Kidney epithelial cell (primary cell): ENCODE data around the gene FAM83F. TPM values are rescaled to one million over a fixed set of nuclear protein-coding genes. Genes with fewer than 3 reads are reported as not detected.

Source experiments
- DNase-seq: peaks from one replicate; pipeline ENCODE4 v3.0.0-alpha.2; 2010; ENCODE audit warnings: low read depth
- H3K27me3 ChIP-seq: 2 replicates; pipeline ENCODE4 v1.6.0; 2011; ENCODE audit warnings: low read length; ENCODE audit not compliant: control insufficient read depth, insufficient read depth
- H3K36me3 ChIP-seq: 2 replicates; pipeline ENCODE4 v1.5.1; 2011; ENCODE audit warnings: low read length; ENCODE audit not compliant: control insufficient read depth, insufficient read depth
- H3K4me3 ChIP-seq: 2 replicates; pipeline ENCODE4 v1.5.1; 2011; ENCODE audit warnings: low read depth, mild to moderate bottlenecking, control low read depth, low read length
- total RNA-seq: library from RNA; depleted of rRNA; stranded (reverse); fragments of >200 nt; gene quantifications from 2 replicates; pipeline ENCODE4 v1.2.3, GENCODE V29; 2015
- TF ChIP-seq, protein P1 (sequence below): IDR thresholded peaks from 2 replicates; pipeline ENCODE4 v1.5.1; 2011; ENCODE audit warnings: mild to moderate bottlenecking, moderate library complexity, low read length, control low read depth, inconsistent platforms; ENCODE audit not compliant: insufficient read depth, poor library complexity, severe bottlenecking

The FAM83F gene
- total RNA-seq, 1 donor from 2014 or later = 6.9 TPM

DNA sequence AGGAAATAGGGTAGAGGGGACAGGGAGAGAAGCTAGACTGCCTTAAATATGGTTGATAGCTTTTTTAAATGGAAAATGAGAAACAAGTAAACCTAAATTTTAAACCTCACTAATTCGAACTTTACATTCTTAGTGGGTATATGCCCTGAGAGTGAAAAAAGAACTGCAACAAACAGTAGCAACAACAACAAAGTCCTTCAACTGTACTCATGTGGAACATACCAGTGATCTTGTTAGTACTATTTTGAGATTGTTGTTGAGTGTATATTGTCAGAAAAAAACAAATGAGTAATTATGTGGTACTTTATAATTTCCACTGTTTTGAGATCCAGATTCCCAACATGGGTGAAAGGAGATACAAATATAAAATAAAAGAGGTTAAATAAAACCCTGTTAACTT, 94.1 kb downstream of the FAM83F start:
- DNase-seq = no peak
- Histone ChIP-seq H3K27me3 (no peaks in the 10 kb centered on the region), H3K4me3 (no peak overlapping the region), H3K36me3 (no peaks in the 10 kb centered on the region)
- TF ChIP-seq, protein P1, sequence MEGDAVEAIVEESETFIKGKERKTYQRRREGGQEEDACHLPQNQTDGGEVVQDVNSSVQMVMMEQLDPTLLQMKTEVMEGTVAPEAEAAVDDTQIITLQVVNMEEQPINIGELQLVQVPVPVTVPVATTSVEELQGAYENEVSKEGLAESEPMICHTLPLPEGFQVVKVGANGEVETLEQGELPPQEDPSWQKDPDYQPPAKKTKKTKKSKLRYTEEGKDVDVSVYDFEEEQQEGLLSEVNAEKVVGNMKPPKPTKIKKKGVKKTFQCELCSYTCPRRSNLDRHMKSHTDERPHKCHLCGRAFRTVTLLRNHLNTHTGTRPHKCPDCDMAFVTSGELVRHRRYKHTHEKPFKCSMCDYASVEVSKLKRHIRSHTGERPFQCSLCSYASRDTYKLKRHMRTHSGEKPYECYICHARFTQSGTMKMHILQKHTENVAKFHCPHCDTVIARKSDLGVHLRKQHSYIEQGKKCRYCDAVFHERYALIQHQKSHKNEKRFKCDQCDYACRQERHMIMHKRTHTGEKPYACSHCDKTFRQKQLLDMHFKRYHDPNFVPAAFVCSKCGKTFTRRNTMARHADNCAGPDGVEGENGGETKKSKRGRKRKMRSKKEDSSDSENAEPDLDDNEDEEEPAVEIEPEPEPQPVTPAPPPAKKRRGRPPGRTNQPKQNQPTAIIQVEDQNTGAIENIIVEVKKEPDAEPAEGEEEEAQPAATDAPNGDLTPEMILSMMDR = no peak

Other genes with a start within 250 kb of the FAM83F start
- gene ENTHD1, start 101.2 kb upstream of the FAM83F start, total RNA-seq = not detected in 2 replicates
- gene GRAP2, start 93.9 kb upstream of the FAM83F start, total RNA-seq = not detected in 2 replicates
- not detected in 2 replicates for gene TMA7B, start 34.6 kb upstream of the FAM83F start, total RNA-seq
- gene TNRC6B, start 183.0 kb downstream of the FAM83F start, total RNA-seq = 24.9 and 26.7 TPM in 2 replicates